OCI-LY1 (cell line): ENCODE measurements around the gene SMARCC2.

Experiments used
- H2AFZ ChIP-seq: fragments of 200-600 bp; sonication (generic), shearing (Covaris generic); 2 replicates; pipeline ENCODE4 v1.6.0; 2014; ENCODE audit warnings: antibody characterized with exemption, mild to moderate bottlenecking, low read length
- H3F3A ChIP-seq: fragments of 200-600 bp; sonication (generic), shearing (Covaris generic); 2 replicates; pipeline ENCODE4 v1.6.0; 2014; ENCODE audit warnings: mild to moderate bottlenecking, antibody characterized with exemption, low read length, moderate library complexity; ENCODE audit not compliant: insufficient read depth
- H3K27ac ChIP-seq: fragments of 200-600 bp; sonication (generic); 2 replicates; pipeline ENCODE4 v1.5.1; 2014; ENCODE audit warnings: low read length, mixed run types, mild to moderate bottlenecking, low read depth; ENCODE audit not compliant: poor library complexity, severe bottlenecking
- H3K27me3 ChIP-seq: fragments of 200-600 bp; sonication (generic); 2 replicates; pipeline ENCODE4 v1.6.0; 2014; ENCODE audit warnings: antibody characterized with exemption, mild to moderate bottlenecking, low read length, moderate library complexity; ENCODE audit not compliant: insufficient read depth
- H3K36me3 ChIP-seq: fragments of 200-600 bp; sonication (generic); 2 replicates; pipeline ENCODE4 v1.6.1; 2014; ENCODE audit warnings: mild to moderate bottlenecking, antibody characterized with exemption, low read length, moderate library complexity, mixed read lengths; ENCODE audit not compliant: insufficient read depth
- H3K4me1 ChIP-seq: fragments of 200-600 bp; sonication (generic); 2 replicates; pipeline ENCODE4 v1.5.1; 2014; ENCODE audit warnings: mild to moderate bottlenecking, low read length, moderate library complexity; ENCODE audit not compliant: insufficient read depth, severe bottlenecking
- H3K4me2 ChIP-seq: fragments of 200-600 bp; sonication (generic), shearing (Covaris generic); 2 replicates; pipeline ENCODE4 v1.6.1; 2014; ENCODE audit warnings: low read length
- H3K4me3 ChIP-seq: fragments of 200-600 bp; sonication (generic); 2 replicates; pipeline ENCODE4 v1.5.1; 2014; ENCODE audit warnings: low read length, low read depth, mild to moderate bottlenecking, mixed read lengths; ENCODE audit not compliant: poor library complexity, severe bottlenecking
- H3K79me2 ChIP-seq: fragments of 200-600 bp; shearing (Covaris generic); 2 replicates; pipeline ENCODE4 v1.6.1; 2016; ENCODE audit warnings: mixed run types, low read length, mixed read lengths; ENCODE audit not compliant: insufficient read depth
- H3K9ac ChIP-seq: fragments of 200-600 bp; sonication (generic), shearing (Covaris generic); 2 replicates; pipeline ENCODE4 v1.6.1; 2014; ENCODE audit warnings: mild to moderate bottlenecking, low read length, mixed read lengths
- H3K9me2 ChIP-seq: fragments of 200-600 bp; sonication (generic), shearing (Covaris generic); 2 replicates; pipeline ENCODE4 v1.6.1; 2014; ENCODE audit warnings: low read depth, mild to moderate bottlenecking, low read length, mixed read lengths
- H3K9me3 ChIP-seq: fragments of 200-600 bp; shearing (Covaris generic); 2 replicates; pipeline ENCODE4 v1.6.1; 2014; ENCODE audit warnings: low read length, mixed read lengths
- H4K20me1 ChIP-seq: fragments of 200-600 bp; sonication (generic), shearing (Covaris generic); 2 replicates; pipeline ENCODE4 v1.6.0; 2016; ENCODE audit warnings: mild to moderate bottlenecking, low read length; ENCODE audit not compliant: insufficient read depth
- CTCF ChIP-seq: fragments of 200-600 bp; sonication (generic), shearing (Covaris generic); IDR thresholded peaks from 2 replicates; pipeline ENCODE4 v1.5.1; 2017; ENCODE audit warnings: mild to moderate bottlenecking, antibody characterized with exemption, low read length, moderate library complexity, mixed read lengths
- EZH2 ChIP-seq: fragments of 200-600 bp; sonication (generic), shearing (Covaris generic); IDR thresholded peaks from 2 replicates; pipeline ENCODE4 v1.8.0; 2017; ENCODE audit warnings: borderline replicate concordance, mixed run types, mild to moderate bottlenecking, antibody characterized with exemption, low read length, moderate library complexity, mixed read lengths

The SMARCC2 gene

GRCh38 chr12:56155256-56155845 lies 33.9 kb downstream of the SMARCC2 start:
- Histone ChIP-seq H3K27ac (no peak overlapping the region), H3K4me3 (no peak overlapping the region)

DNA sequence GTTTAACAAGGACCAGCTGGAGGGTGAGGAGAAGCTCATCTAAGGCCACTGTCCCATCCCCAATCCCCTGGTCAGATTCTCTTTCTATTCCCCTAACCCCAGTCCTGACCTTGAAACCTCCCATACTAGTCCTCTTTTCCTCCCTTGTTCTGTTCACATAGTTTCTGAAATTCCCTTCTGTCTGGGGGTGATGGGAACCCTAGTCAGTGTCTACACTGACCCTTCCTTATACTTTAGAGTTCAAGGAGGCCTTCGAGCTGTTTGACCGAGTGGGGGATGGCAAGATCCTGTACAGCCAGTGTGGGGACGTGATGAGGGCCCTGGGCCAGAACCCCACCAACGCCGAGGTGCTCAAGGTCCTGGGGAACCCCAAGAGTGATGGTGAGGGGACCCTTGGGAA lies 34.5 kb downstream of the SMARCC2 start:
- H3K9ac ChIP-seq, result no peak overlapping the region
- H3F3A ChIP-seq, result no peaks in the 10 kb centered on the region
- no peaks in the 10 kb centered on the region for H3K9me2 ChIP-seq
- H3K4me3 ChIP-seq, result no peak overlapping the region
- peaks cover 50% of the 10 kb centered on the region for H3K4me1 ChIP-seq
- H3K4me2 ChIP-seq, result no peak overlapping the region
- H3K36me3 ChIP-seq, result peaks cover 15% of the 10 kb centered on the region
- TF ChIP-seq CTCF (no peak), EZH2 (no peak)
- H4K20me1 ChIP-seq, result no peaks in the 10 kb centered on the region
- no peak overlapping the region for H2AFZ ChIP-seq
- peaks cover 13% of the 10 kb centered on the region for H3K79me2 ChIP-seq
- no peaks in the 10 kb centered on the region for H3K27me3 ChIP-seq
- H3K27ac ChIP-seq, result peak overlapping the region; percentile 91
- H3K9me3 ChIP-seq, result no peaks in the 10 kb centered on the region

More at GRCh38 chr12:56155256-56155845, 33.9 kb downstream of the SMARCC2 start:
- H4K20me1 ChIP-seq, result no peaks in the 10 kb centered on the region
- peaks cover 20% of the 10 kb centered on the region for H3K36me3 ChIP-seq
- no peaks in the 10 kb centered on the region for H3F3A ChIP-seq
- H3K79me2 ChIP-seq, result peaks cover 13% of the 10 kb centered on the region
- no peaks in the 10 kb centered on the region for H3K9me3 ChIP-seq
- H3K9ac ChIP-seq, result no peak overlapping the region
- H3K9me2 ChIP-seq, result no peaks in the 10 kb centered on the region
- TF ChIP-seq CTCF (no peak), EZH2 (no peak)
- H3K27me3 ChIP-seq, result no peaks in the 10 kb centered on the region
- H3K4me1 ChIP-seq, result peaks cover 56% of the 10 kb centered on the region
- no peak overlapping the region for H3K4me2 ChIP-seq
- H2AFZ ChIP-seq, result no peak overlapping the region

GRCh38 chr12:56154246-56154771 lies 35.0 kb downstream of the SMARCC2 start:
- TF ChIP-seq CTCF (no peak), EZH2 (no peak)
- no peak overlapping the region for H2AFZ ChIP-seq
- H3K4me1 ChIP-seq, result peaks cover 45% of the 10 kb centered on the region
- no peak overlapping the region for H3K4me3 ChIP-seq
- peaks cover 11% of the 10 kb centered on the region for H3K79me2 ChIP-seq
- H3K4me2 ChIP-seq, result peak overlapping the region; percentile 91; the same call in 1 of the 2 replicates
- H4K20me1 ChIP-seq, result no peaks in the 10 kb centered on the region
- H3K9me2 ChIP-seq, result no peaks in the 10 kb centered on the region
- no peaks in the 10 kb centered on the region for H3F3A ChIP-seq
- peak overlapping the region; percentile 88; the same call in 1 of the 2 replicates for H3K9ac ChIP-seq
- peaks cover 10% of the 10 kb centered on the region; the same call in 1 of the 2 replicates for H3K36me3 ChIP-seq
- H3K27me3 ChIP-seq, result no peaks in the 10 kb centered on the region
- no peaks in the 10 kb centered on the region for H3K9me3 ChIP-seq
- H3K27ac ChIP-seq, result peak overlapping the region; percentile 91
